Measurements from ENCODE around the gene THBS4.

The THBS4 gene

DNA sequence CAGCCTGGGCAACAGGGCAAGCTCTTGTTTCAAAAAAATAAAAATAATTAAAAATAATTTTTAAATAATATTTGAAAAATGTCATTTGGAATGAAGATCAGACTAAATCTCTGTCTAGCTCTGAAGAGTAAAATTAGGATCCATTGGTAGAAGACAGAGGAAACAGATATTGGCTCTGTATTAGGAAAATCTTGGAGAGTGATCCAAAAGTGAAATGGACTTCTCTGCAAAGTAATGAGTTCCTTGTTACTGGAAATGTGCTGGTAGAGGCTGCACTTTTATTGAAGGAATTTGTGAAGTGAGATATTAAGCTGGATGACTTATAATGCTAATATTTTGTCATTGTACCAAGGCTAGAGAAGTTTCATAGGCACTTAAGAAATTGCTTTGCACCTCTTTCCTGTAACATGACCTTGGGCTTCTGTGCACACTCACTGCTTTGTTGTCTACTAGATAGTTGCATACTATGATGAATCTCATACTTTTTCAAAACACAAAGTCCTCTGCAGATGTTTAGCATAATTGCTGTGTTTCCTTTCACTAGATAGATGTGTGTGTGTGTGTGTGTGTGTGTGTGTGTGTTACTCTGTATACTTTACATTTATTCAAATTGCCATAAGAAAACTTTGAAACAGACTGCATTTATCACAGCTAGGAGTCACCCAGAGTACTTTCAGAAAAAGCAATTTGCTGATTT lies 13.1 kb downstream of the THBS4 start:
- Histone ChIP-seq H3K4me3 (ENCODE audit: low read depth, low read length) (no peak overlapping the region), H2AFZ (ENCODE audit: low read length, unreplicated experiment) (no peak overlapping the region)

DNA sequence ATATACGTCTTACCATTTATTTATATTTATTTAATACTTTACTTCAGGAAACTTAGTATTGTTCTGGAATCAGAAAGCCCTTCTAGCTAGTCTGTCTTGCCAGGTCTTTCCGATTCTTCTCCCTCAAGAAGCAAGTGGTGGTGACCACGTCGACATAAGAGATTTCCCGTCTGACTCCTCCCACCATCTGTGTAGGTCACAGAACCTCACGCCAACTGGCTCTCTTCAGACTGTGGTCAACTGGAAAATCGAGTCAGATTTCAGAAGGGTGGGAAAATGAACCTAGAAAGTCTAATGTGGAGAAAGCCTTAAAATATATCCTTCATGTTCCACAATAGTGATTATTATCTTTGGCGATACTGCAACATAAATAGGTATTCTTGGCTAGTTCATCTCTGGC lies 17.3 kb downstream of the THBS4 start:
- H3K79me2 ChIP-seq (ENCODE audit: control insufficient read depth, insufficient read depth, low read length, unreplicated experiment), result no peaks in the 10 kb centered on the region
- no peaks in the 10 kb centered on the region for H3K36me3 ChIP-seq (ENCODE audit: insufficient read depth, low read length)
- H3K4me3 ChIP-seq (ENCODE audit: low read depth, low read length), result no peak overlapping the region
- H3K27me3 ChIP-seq (ENCODE audit: insufficient read depth, low read length), result peaks cover 51% of the 10 kb centered on the region
- no peaks in the 10 kb centered on the region for H3K4me1 ChIP-seq (ENCODE audit: control insufficient read depth, insufficient read depth, low read length, unreplicated experiment)
- H3K27ac ChIP-seq (ENCODE audit: low read depth, low read length), result no peak overlapping the region
- no peak overlapping the region for H2AFZ ChIP-seq (ENCODE audit: low read length, unreplicated experiment)

More for the DNA sequence above, 13.1 kb downstream of the THBS4 start:
- no peaks in the 10 kb centered on the region for H3K4me1 ChIP-seq (ENCODE audit: control insufficient read depth, insufficient read depth, low read length, unreplicated experiment)
- no peaks in the 10 kb centered on the region for H3K36me3 ChIP-seq (ENCODE audit: insufficient read depth, low read length)
- H3K27me3 ChIP-seq (ENCODE audit: insufficient read depth, low read length), result peaks cover 67% of the 10 kb centered on the region
- H3K79me2 ChIP-seq (ENCODE audit: control insufficient read depth, insufficient read depth, low read length, unreplicated experiment), result no peaks in the 10 kb centered on the region
- no peak overlapping the region for H3K27ac ChIP-seq (ENCODE audit: low read depth, low read length)

DNA sequence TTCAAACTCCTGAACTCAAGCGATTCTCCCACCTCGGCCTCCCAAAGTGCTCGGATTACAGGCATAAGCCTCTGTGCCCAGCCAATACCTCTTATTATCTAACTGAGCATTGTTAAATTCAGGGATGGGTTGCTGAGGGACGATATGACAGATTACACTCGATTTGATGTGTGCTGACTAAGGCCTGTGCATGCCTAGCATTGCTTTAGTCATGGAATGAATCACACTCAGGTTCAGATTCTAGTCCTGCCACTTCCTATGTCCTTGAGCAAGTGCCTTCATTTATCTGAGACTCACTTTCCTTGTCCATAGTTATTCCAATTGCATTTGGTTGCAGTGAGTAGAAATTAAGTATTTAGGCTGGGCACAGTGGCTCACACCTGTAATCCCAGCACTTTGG lies 19.5 kb downstream of the THBS4 start:
- no peaks in the 10 kb centered on the region for H3K4me1 ChIP-seq (ENCODE audit: control insufficient read depth, insufficient read depth, low read length, unreplicated experiment)
- no peak overlapping the region for H3K4me3 ChIP-seq (ENCODE audit: low read depth, low read length)
- peaks cover 36% of the 10 kb centered on the region for H3K27me3 ChIP-seq (ENCODE audit: insufficient read depth, low read length)
- H3K79me2 ChIP-seq (ENCODE audit: control insufficient read depth, insufficient read depth, low read length, unreplicated experiment), result no peaks in the 10 kb centered on the region
- H3K36me3 ChIP-seq (ENCODE audit: insufficient read depth, low read length), result no peaks in the 10 kb centered on the region
- H2AFZ ChIP-seq (ENCODE audit: low read length, unreplicated experiment), result no peak overlapping the region
- H3K27ac ChIP-seq (ENCODE audit: low read depth, low read length), result no peak overlapping the region

DNA sequence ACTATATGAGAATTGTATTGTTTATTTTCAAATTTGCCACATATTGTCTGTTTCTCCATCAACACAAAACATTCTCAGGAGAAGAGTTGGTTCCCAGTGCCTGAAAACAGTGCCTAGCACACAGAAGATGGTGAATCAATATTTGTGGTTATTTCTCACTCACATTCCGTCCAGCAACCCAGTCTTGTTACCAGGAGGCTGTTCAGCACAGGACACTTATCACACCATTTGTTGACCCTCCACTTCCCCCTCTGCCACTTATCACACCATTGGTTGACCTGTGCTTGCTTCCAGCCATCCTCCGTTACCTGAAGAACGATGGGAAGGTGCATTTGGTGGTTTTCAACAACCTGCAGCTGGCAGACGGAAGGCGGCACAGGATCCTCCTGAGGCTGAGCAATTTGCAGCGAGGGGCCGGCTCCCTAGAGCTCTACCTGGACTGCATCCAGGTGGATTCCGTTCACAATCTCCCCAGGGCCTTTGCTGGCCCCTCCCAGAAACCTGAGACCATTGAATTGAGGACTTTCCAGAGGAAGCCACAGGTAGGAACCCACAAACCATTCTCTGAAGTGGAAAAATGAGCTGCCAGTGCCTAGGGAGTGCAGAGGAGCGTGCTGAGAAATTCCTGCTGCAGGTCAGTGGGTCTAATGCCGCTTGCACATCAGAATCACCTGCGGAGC lies 20.5 kb downstream of the THBS4 start:
- H3K4me1 ChIP-seq (ENCODE audit: control insufficient read depth, insufficient read depth, low read length, unreplicated experiment), result no peaks in the 10 kb centered on the region
- H3K27me3 ChIP-seq (ENCODE audit: insufficient read depth, low read length), result peaks cover 31% of the 10 kb centered on the region
- no peak overlapping the region for H2AFZ ChIP-seq (ENCODE audit: low read length, unreplicated experiment)
- H3K36me3 ChIP-seq (ENCODE audit: insufficient read depth, low read length), result no peaks in the 10 kb centered on the region
- H3K27ac ChIP-seq (ENCODE audit: low read depth, low read length), result no peak overlapping the region
- H3K79me2 ChIP-seq (ENCODE audit: control insufficient read depth, insufficient read depth, low read length, unreplicated experiment), result no peaks in the 10 kb centered on the region
- no peak overlapping the region for H3K4me3 ChIP-seq (ENCODE audit: low read depth, low read length)

DNA sequence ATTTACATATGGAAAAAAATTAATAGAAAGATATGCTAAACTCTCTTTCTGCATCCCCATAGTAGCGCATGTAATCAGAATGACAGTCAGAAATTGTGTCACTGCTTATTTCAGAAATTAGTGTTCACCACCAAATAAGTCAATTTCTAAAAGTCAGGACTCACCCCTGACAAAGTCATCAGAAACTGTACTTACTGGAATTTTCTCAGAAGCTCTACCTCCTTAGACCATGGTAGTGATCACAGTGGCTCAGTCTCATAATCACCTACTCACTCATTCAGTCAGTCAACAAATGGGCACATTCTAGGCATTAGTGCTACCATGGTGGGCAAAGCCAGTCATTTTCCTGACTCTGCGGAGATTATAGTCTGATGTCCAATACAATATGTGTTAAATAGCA lies 22.0 kb downstream of the THBS4 start:
- H3K4me1 ChIP-seq (ENCODE audit: control insufficient read depth, insufficient read depth, low read length, unreplicated experiment), result no peaks in the 10 kb centered on the region
- peaks cover 23% of the 10 kb centered on the region; the same call in 1 of the 2 replicates for H3K27me3 ChIP-seq (ENCODE audit: insufficient read depth, low read length)
- no peak overlapping the region for H3K4me3 ChIP-seq (ENCODE audit: low read depth, low read length)
- no peaks in the 10 kb centered on the region for H3K79me2 ChIP-seq (ENCODE audit: control insufficient read depth, insufficient read depth, low read length, unreplicated experiment)
- H2AFZ ChIP-seq (ENCODE audit: low read length, unreplicated experiment), result no peak overlapping the region
- H3K27ac ChIP-seq (ENCODE audit: low read depth, low read length), result no peak overlapping the region
- no peaks in the 10 kb centered on the region for H3K36me3 ChIP-seq (ENCODE audit: insufficient read depth, low read length)

DNA sequence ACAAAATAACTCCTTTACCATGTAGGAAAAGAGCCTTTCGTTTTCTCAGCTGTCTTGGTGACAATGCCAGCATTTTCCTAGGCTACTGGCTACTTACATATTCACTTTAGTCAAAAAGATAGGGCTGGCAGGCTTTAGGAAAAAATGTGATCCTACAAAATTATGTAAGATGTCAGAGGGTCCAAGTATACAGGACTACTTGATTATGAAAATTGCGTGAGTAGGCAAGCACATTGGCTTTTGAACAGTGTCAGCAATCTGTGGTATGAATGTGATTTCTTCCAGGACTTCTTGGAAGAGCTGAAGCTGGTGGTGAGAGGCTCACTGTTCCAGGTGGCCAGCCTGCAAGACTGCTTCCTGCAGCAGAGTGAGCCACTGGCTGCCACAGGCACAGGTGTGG lies 22.8 kb downstream of the THBS4 start:
- Histone ChIP-seq H3K36me3 (ENCODE audit: insufficient read depth, low read length) (no peaks in the 10 kb centered on the region), H2AFZ (ENCODE audit: low read length, unreplicated experiment) (no peak overlapping the region), H3K27ac (ENCODE audit: low read depth, low read length) (no peak overlapping the region), H3K4me1 (ENCODE audit: control insufficient read depth, insufficient read depth, low read length, unreplicated experiment) (no peaks in the 10 kb centered on the region), H3K27me3 (ENCODE audit: insufficient read depth, low read length) (peaks cover 23% of the 10 kb centered on the region; the same call in 1 of the 2 replicates), H3K4me3 (ENCODE audit: low read depth, low read length) (no peak overlapping the region), H3K79me2 (ENCODE audit: control insufficient read depth, insufficient read depth, low read length, unreplicated experiment) (no peaks in the 10 kb centered on the region)

DNA sequence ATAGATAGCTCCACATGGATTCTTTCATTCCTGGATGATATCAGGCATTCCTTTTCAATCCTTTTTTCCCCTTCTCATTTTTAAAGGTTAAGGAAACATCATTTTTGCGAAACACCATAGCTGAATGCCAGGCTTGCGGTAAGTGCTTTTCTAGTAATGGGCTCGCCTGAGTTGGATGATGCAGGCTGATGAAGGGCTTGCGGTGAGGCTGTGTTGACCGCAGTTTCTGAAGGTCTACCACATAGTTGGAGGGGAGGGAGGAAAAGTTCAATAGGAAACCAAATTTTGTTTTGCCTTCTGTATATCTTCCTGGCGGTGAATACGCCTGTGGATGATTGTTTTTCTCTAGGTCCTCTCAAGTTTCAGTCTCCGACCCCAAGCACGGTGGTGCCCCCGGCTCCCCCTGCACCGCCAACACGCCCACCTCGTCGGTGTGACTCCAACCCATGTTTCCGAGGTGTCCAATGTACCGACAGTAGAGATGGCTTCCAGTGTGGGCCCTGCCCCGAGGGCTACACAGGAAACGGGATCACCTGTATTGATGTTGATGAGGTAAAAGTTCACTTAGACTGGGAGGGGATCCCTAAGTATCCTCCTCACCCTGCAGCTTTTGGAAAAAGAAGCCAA lies 24.3 kb downstream of the THBS4 start:
- no peaks in the 10 kb centered on the region for H3K36me3 ChIP-seq (ENCODE audit: insufficient read depth, low read length)
- no peak overlapping the region for H3K27ac ChIP-seq (ENCODE audit: low read depth, low read length)
- no peaks in the 10 kb centered on the region for H3K79me2 ChIP-seq (ENCODE audit: control insufficient read depth, insufficient read depth, low read length, unreplicated experiment)
- no peaks in the 10 kb centered on the region for H3K4me1 ChIP-seq (ENCODE audit: control insufficient read depth, insufficient read depth, low read length, unreplicated experiment)
- H3K27me3 ChIP-seq (ENCODE audit: insufficient read depth, low read length), result peaks cover 23% of the 10 kb centered on the region
- H2AFZ ChIP-seq (ENCODE audit: low read length, unreplicated experiment), result no peak overlapping the region
- no peak overlapping the region for H3K4me3 ChIP-seq (ENCODE audit: low read depth, low read length)

DNA sequence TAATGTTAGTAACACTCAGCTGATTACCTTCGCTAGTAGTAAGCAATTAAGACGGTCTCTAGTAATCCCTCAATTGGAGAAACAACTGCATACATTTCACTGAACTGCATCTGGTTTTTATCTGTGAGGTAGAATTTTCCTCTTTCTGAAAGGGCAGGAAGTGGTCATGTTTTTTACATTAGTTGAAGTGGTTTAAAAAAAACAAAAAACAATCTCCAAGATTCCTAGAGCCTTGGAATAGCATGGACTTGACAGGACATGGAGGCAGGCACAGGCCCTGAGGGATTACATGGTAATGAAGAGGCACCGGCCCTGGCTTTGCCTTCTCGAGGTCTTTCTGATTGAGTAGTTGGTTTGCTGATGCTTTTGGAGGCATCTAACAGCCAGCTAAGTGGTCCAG lies 25.8 kb downstream of the THBS4 start:
- Histone ChIP-seq H3K4me3 (ENCODE audit: low read depth, low read length) (no peak overlapping the region), H2AFZ (ENCODE audit: low read length, unreplicated experiment) (no peak overlapping the region), H3K4me1 (ENCODE audit: control insufficient read depth, insufficient read depth, low read length, unreplicated experiment) (no peaks in the 10 kb centered on the region)

DNA sequence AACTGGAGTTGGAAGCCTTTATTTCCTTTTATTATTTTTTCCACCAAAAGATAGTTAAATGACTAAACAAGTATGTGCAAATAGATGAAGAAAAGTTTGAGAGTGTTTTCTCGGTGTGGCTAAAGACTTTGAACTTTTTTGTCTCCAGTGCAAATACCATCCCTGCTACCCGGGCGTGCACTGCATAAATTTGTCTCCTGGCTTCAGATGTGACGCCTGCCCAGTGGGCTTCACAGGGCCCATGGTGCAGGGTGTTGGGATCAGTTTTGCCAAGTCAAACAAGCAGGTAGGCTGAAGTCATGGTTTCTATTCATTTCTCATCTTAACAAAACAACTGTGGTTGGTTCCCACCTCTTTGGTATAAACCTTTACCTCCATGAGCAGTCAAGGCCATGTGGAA lies 26.4 kb downstream of the THBS4 start:
- Histone ChIP-seq H3K27ac (ENCODE audit: low read depth, low read length) (no peak overlapping the region), H3K4me3 (ENCODE audit: low read depth, low read length) (no peak overlapping the region), H3K36me3 (ENCODE audit: insufficient read depth, low read length) (no peaks in the 10 kb centered on the region), H3K27me3 (ENCODE audit: insufficient read depth, low read length) (peaks cover 19% of the 10 kb centered on the region), H3K79me2 (ENCODE audit: control insufficient read depth, insufficient read depth, low read length, unreplicated experiment) (no peaks in the 10 kb centered on the region), H2AFZ (ENCODE audit: low read length, unreplicated experiment) (no peak overlapping the region), H3K4me1 (ENCODE audit: control insufficient read depth, insufficient read depth, low read length, unreplicated experiment) (no peaks in the 10 kb centered on the region)

More for the DNA sequence above, 25.8 kb downstream of the THBS4 start:
- Histone ChIP-seq H3K36me3 (ENCODE audit: insufficient read depth, low read length) (no peaks in the 10 kb centered on the region), H3K27me3 (ENCODE audit: insufficient read depth, low read length) (peaks cover 24% of the 10 kb centered on the region), H3K27ac (ENCODE audit: low read depth, low read length) (no peak overlapping the region), H3K79me2 (ENCODE audit: control insufficient read depth, insufficient read depth, low read length, unreplicated experiment) (no peaks in the 10 kb centered on the region)

DNA sequence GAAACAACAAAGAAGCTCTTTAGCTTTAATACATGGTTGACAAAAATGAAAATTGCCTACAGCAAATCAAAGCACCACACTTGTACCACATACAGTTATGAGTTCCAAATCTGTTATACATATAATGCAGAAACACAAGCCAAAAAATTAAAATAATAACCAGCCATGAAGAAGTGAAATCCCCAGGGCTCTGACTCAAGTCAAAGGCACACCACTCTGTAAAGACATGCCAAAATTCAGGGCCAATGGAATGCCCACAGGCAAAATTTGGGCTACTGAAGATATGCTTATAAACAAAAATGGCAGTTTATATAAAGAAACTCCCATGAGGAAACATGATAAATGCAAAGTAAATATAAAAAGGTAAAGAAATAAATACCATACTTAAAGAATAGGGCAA lies 29.0 kb downstream of the THBS4 start:
- H3K27me3 ChIP-seq (ENCODE audit: insufficient read depth, low read length), result peaks cover 19% of the 10 kb centered on the region
- no peak overlapping the region for H3K27ac ChIP-seq (ENCODE audit: low read depth, low read length)
- H3K36me3 ChIP-seq (ENCODE audit: insufficient read depth, low read length), result no peaks in the 10 kb centered on the region
- H3K4me1 ChIP-seq (ENCODE audit: control insufficient read depth, insufficient read depth, low read length, unreplicated experiment), result no peaks in the 10 kb centered on the region
- H3K79me2 ChIP-seq (ENCODE audit: control insufficient read depth, insufficient read depth, low read length, unreplicated experiment), result no peaks in the 10 kb centered on the region
- H3K4me3 ChIP-seq (ENCODE audit: low read depth, low read length), result no peak overlapping the region
- H2AFZ ChIP-seq (ENCODE audit: low read length, unreplicated experiment), result no peak overlapping the region

DNA sequence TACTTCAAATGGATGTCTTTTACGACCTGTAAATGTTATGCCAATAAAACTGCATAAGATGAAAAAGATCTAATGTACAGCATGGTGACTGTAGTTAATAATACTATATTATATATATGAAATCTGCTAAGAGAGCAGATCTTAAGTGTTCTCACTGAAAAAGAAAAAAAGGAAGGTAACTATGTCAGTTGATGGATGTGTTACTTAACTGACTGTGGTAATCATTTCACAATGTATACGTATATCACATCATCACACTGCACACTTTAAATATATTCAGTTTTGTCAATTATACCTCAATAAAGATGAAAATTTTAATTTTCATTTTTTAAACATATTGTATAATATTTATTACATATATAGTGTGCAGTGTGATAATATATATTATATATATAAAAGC lies 31.9 kb downstream of the THBS4 start:
- H3K79me2 ChIP-seq (ENCODE audit: control insufficient read depth, insufficient read depth, low read length, unreplicated experiment), result no peaks in the 10 kb centered on the region
- H3K27ac ChIP-seq (ENCODE audit: low read depth, low read length), result no peak overlapping the region
- H3K4me1 ChIP-seq (ENCODE audit: control insufficient read depth, insufficient read depth, low read length, unreplicated experiment), result no peaks in the 10 kb centered on the region
- H3K4me3 ChIP-seq (ENCODE audit: low read depth, low read length), result no peak overlapping the region
- no peak overlapping the region for H2AFZ ChIP-seq (ENCODE audit: low read length, unreplicated experiment)
- no peaks in the 10 kb centered on the region for H3K36me3 ChIP-seq (ENCODE audit: insufficient read depth, low read length)
- peaks cover 12% of the 10 kb centered on the region for H3K27me3 ChIP-seq (ENCODE audit: insufficient read depth, low read length)
